K562 (cell line): Measurements from ENCODE around the gene CEMIP. TPM values are rescaled to one million over a fixed set of nuclear protein-coding genes. Genes with fewer than 3 reads are reported as not detected.

Source experiments
- ATAC-seq: fragments of 200-7000 bp; cut with Tn5 transposase; 3 replicates; pipeline ENCODE4 v1.9.1; 2020; ENCODE audit warnings: moderate library complexity
- BruUV-seq: library from RNA; stranded (reverse); fragments of 400-500 nt; replicated peaks from 2 replicates; lab custom pipeline; 2021; lab: Mats Ljungman, UMichigan
- CTCF ChIA-PET: fragments of 300-600 bp; formaldehyde crosslinking; extraction: SDS; loops from one replicate; lab custom pipeline; 2021; ENCODE audit warnings: low intra/inter-chr PET ratio; lab: Yijun Ruan, JAX
- POLR2A ChIA-PET: fragments of 300-600, 350-650 bp; sonication (Branson Sonifier 250); formaldehyde crosslinking; extraction: SDS; loops from one replicate; lab custom pipeline; 2021; ENCODE audit warnings: antibody characterized with exemption, inconsistent platforms; lab: Yijun Ruan, JAX
- DNase-seq, 4 experiments: peaks; one replicate each; pipeline versions ENCODE4 v3.0.0 to v3.0.0-alpha.2; 2011 to 2018; ENCODE audit warnings: low spot score in 3 of 4, mixed read lengths in 3 of 4; ENCODE audit errors: extremely low read depth in 1 of 4
- FAIRE-seq: peaks from 2 replicates; lab custom pipeline; 2011; peaks lifted over from hg19 to GRCh38; lab: Jason Lieb, UNC
- H2AFZ ChIP-seq: 2 replicates; pipeline ENCODE4 v1.6.0; 2011; ENCODE audit warnings: low read depth, low read length, control low read depth, inconsistent platforms
- H3K27ac ChIP-seq: fragments of 200-600 bp; 3 replicates; pipeline ENCODE4 v1.8.0; 2011; ENCODE audit warnings: low read depth, mild to moderate bottlenecking, control low read depth, inconsistent platforms, low read length, moderate library complexity, mixed read lengths; ENCODE audit errors: extremely low read depth
- H3K27me3 ChIP-seq, 2 experiments: fragments of 300-600 bp in 1 of 2; 2 replicates in 1 of 2; 3 replicates in 1 of 2; pipeline versions ENCODE4 v1.6.0 to v1.8.0; 2011; ENCODE audit warnings: inconsistent platforms in 2 of 2, low read length in 2 of 2, mild to moderate bottlenecking in 1 of 2, mixed read lengths in 1 of 2, moderate library complexity in 1 of 2; ENCODE audit not compliant: control insufficient read depth in 2 of 2, insufficient read depth in 2 of 2
- H3K36me3 ChIP-seq: fragments of 300-600 bp; 3 replicates; pipeline ENCODE4 v1.8.0; 2011; ENCODE audit warnings: mild to moderate bottlenecking, low read length, inconsistent platforms; ENCODE audit not compliant: control insufficient read depth, insufficient read depth
- H3K4me1 ChIP-seq, 2 experiments: fragments of 200-600 bp in 1 of 2; replicated peaks in 1 of 2; 2 replicates in 1 of 2; 3 replicates in 1 of 2; pipeline versions ENCODE4 v1.5.1 to v1.8.0; 2011; ENCODE audit warnings: inconsistent platforms in 2 of 2, low read length in 2 of 2, mild to moderate bottlenecking in 1 of 2, mixed read lengths in 1 of 2, moderate library complexity in 1 of 2; ENCODE audit not compliant: control insufficient read depth in 2 of 2, insufficient read depth in 2 of 2
- H3K4me2 ChIP-seq: 2 replicates; pipeline ENCODE4 v1.6.1; 2011; ENCODE audit warnings: low read length, control low read depth, inconsistent platforms, mixed read lengths; ENCODE audit not compliant: insufficient read depth
- H3K4me3 ChIP-seq: fragments of 200-600 bp; sonication (generic), shearing (Covaris generic); 2 replicates; pipeline ENCODE4 v1.5.1; 2016; ENCODE audit warnings: control low read depth, inconsistent platforms
- H3K79me2 ChIP-seq: fragments of 200-600 bp; 3 replicates; pipeline ENCODE4 v1.8.0; 2011; ENCODE audit warnings: low read length, inconsistent platforms; ENCODE audit not compliant: control insufficient read depth, insufficient read depth
- H3K9ac ChIP-seq, 2 experiments: 2 replicates each; pipeline versions ENCODE4 v1.6.0 to v1.6.1; 2011; ENCODE audit warnings: low read depth in 2 of 2, low read length in 2 of 2, control low read depth in 1 of 2, inconsistent platforms in 1 of 2, mild to moderate bottlenecking in 1 of 2, mixed read lengths in 1 of 2; ENCODE audit not compliant: insufficient read depth in 1 of 2
- H3K9me1 ChIP-seq: one replicate; pipeline ENCODE4 v1.6.0; 2011; ENCODE audit warnings: inconsistent platforms, mild to moderate bottlenecking, low read length, moderate library complexity; ENCODE audit not compliant: control insufficient read depth, insufficient read depth
- H3K9me3 ChIP-seq: replicated peaks from 2 replicates; pipeline ENCODE4 v1.5.1; 2011; ENCODE audit warnings: low read depth, low read length, inconsistent platforms; ENCODE audit not compliant: control insufficient read depth, insufficient read depth
- H4K20me1 ChIP-seq: replicated peaks from 2 replicates; pipeline ENCODE4 v1.6.1; 2011; ENCODE audit warnings: low read length, inconsistent platforms, mixed read lengths; ENCODE audit not compliant: control insufficient read depth, insufficient read depth
- ARHGAP35 ChIP-seq: fragments of 450-650 bp; IDR thresholded peaks from 2 replicates; pipeline ENCODE4 v1.6.1; 2018; ENCODE audit not compliant: partially characterized antibody
- DNMT1 ChIP-seq: fragments of 450-650 bp; IDR thresholded peaks from 2 replicates; pipeline ENCODE4 v1.6.1; 2016; ENCODE audit warnings: antibody characterized with exemption, mild to moderate bottlenecking
- POLR2G ChIP-seq: fragments of 200-400 bp; formaldehyde crosslinking; IDR thresholded peaks from 2 replicates; pipeline ENCODE4 v1.6.1; 2017; ENCODE audit warnings: low read depth, mild to moderate bottlenecking, antibody characterized with exemption, low read length, moderate library complexity
- TBP ChIP-seq: optimal IDR thresholded peaks from 2 replicates; pipeline ENCODE3; 2011; ENCODE audit warnings: low read depth, low read length, improper control_type of control experiment
- ZFX ChIP-seq: sonication (generic); formaldehyde crosslinking; IDR thresholded peaks from 2 replicates; pipeline ENCODE4 v1.8.0; 2022; ENCODE audit warnings: mild to moderate bottlenecking, missing genetic modification reagents, moderate library complexity
- WGBS: fragments of 100-300 bp; shearing (Covaris generic); methylation state at CpG from one replicate; pipeline ENCODE4 v1.1.6; 2016; ENCODE audit warnings: low coverage, mixed read lengths; ENCODE audit not compliant: insufficient coverage; ENCODE audit errors: missing lambda C conversion rate; 5-methylcytosine and 5-hydroxymethylcytosine counted together
- in situ Hi-C: fragments of 300-500 bp; cut with MboI; formaldehyde crosslinking; loops from 4 replicates; pipeline ENCODE4 v1.15.0; 2018; ENCODE audit warnings: inconsistent platforms, mixed read lengths
- intact Hi-C: fragments of 100-400 bp; cut with micrococcal nuclease; formaldehyde crosslinking; loops from 2 replicates; pipeline ENCODE4 v1.14.2; 2022
- polyA plus RNA-seq, 8 experiments: library from polyadenylated mRNA; depleted of rRNA in 4 of 8; stranded (reverse) in 5 of 8; unstranded in 3 of 8; fragments of >200 nt; fragmentation: Nextera tagmentation in 2 of 8; fragmentation: Illumina TruSeq in 1 of 8; extraction: Ambion mirVana in 2 of 8; extraction: Trizol in 1 of 8; gene quantifications; 2 replicates each; pipeline versions ENCODE4 v1.2.1 to v1.2.3, GENCODE V29; 2011 to 2014; ENCODE audit warnings: inconsistent platforms in 1 of 8, missing spikeins in 1 of 8
- total RNA-seq, 7 experiments: library from RNA; depleted of rRNA in 6 of 7; stranded (reverse); fragments of >200 nt in 6 of 7; fragmentation: Illumina TruSeq in 2 of 7; extraction: Trizol in 2 of 7; gene quantifications; 2 replicates each; pipeline versions ENCODE4 v1.2.1 to v1.2.3, GENCODE V29; 2011 to 2021; ENCODE audit warnings: low replicate concordance in 1 of 7
- TF ChIP-seq, protein P1 (sequence below): fragments of 450-650 bp; formaldehyde crosslinking; IDR thresholded peaks from 2 replicates; pipeline ENCODE4 v1.4.0; 2020; ENCODE audit warnings: mild to moderate bottlenecking, moderate library complexity
- TF ChIP-seq, protein P2 (sequence below): sonication (generic); formaldehyde crosslinking; IDR thresholded peaks from 2 replicates; pipeline ENCODE4 v1.8.0; 2022; ENCODE audit warnings: mild to moderate bottlenecking, low read depth, missing genetic modification reagents
- TF ChIP-seq, protein P3 (sequence below): fragments of 450-650 bp; IDR thresholded peaks from 2 replicates; pipeline ENCODE4 v1.6.1; 2017; ENCODE audit warnings: antibody characterized with exemption, mild to moderate bottlenecking

The CEMIP gene
- total and polyA plus RNA-seq, 9 of the 15 experiments (the other 6 are each of a cell fraction or from before 2014, with no cell fraction given), result 0.33 TPM; not detected in 8

DNA sequence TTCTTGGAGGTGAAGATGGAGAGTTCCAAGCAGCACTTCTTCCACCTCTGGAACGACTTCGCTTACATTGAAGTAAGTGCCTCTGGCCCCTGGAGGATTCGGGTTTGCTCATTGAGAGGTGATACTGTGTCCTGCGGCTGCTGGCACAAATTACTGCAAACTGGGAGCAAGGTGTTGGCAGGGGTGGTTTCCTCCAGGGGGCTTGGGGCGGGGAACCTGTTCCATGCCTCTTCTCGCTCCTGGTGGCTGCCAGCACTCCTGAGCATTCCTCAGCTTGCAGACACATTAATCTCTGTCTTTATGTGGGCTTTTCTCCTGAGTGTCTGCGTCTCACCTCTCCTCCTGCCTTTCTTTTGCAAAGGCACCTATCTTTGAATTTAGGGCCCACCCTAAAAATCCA lies 163.1 kb downstream of the CEMIP start (continued):
- TF ChIP-seq, protein P1, sequence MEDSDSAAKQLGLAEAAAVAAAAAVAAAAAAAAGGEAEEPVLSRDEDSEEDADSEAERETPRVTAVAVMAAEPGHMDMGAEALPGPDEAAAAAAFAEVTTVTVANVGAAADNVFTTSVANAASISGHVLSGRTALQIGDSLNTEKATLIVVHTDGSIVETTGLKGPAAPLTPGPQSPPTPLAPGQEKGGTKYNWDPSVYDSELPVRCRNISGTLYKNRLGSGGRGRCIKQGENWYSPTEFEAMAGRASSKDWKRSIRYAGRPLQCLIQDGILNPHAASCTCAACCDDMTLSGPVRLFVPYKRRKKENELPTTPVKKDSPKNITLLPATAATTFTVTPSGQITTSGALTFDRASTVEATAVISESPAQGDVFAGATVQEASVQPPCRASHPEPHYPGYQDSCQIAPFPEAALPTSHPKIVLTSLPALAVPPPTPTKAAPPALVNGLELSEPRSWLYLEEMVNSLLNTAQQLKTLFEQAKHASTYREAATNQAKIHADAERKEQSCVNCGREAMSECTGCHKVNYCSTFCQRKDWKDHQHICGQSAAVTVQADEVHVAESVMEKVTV (CRISPR knock-in tag), result no peak
- TF ChIP-seq DNMT1, result no peak
- TF ChIP-seq TBP, result no peak
- TF ChIP-seq POLR2G, result no peak

DNA sequence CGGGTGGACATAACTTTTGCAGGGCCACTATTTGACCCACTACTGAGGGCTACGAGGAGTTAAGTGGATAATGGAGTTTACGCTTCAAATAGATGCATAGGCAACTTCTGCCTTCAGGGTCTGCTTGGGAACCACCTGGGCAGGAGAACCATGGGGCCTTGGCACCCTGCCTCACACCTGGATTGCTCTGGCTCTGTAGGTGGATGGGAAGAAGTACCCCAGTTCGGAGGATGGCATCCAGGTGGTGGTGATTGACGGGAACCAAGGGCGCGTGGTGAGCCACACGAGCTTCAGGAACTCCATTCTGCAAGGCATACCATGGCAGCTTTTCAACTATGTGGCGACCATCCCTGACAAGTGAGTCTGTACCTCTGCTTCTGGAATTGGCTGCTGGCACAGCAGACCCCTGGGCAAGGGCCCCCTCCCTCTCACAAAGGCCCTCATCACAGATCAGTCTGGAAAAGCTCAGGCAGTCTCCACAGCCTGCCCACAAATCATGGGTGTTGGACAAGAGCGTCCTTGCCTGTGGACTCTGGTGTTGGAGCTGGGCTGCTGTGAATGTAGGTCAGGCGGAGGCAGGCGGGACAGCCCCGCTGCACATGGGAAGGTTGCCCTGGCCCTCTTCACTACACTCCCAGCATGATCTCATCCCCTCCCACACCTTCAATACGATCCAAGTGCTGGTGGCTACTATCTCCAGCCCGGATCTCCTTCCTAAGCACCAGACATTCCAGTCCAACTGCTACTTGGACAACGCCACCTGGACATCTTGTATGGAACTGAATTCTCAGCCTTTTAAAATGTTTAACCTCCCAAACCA lies 163.8 kb downstream of the CEMIP start:
- TF ChIP-seq ARHGAP35, result no peak
- TF ChIP-seq, protein P2, sequence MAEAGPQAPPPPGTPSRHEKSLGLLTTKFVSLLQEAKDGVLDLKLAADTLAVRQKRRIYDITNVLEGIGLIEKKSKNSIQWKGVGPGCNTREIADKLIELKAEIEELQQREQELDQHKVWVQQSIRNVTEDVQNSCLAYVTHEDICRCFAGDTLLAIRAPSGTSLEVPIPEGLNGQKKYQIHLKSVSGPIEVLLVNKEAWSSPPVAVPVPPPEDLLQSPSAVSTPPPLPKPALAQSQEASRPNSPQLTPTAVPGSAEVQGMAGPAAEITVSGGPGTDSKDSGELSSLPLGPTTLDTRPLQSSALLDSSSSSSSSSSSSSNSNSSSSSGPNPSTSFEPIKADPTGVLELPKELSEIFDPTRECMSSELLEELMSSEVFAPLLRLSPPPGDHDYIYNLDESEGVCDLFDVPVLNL, result no peak
- TF ChIP-seq ZFX (CRISPR knock-in tag), result no peak
- TF ChIP-seq, protein P3, sequence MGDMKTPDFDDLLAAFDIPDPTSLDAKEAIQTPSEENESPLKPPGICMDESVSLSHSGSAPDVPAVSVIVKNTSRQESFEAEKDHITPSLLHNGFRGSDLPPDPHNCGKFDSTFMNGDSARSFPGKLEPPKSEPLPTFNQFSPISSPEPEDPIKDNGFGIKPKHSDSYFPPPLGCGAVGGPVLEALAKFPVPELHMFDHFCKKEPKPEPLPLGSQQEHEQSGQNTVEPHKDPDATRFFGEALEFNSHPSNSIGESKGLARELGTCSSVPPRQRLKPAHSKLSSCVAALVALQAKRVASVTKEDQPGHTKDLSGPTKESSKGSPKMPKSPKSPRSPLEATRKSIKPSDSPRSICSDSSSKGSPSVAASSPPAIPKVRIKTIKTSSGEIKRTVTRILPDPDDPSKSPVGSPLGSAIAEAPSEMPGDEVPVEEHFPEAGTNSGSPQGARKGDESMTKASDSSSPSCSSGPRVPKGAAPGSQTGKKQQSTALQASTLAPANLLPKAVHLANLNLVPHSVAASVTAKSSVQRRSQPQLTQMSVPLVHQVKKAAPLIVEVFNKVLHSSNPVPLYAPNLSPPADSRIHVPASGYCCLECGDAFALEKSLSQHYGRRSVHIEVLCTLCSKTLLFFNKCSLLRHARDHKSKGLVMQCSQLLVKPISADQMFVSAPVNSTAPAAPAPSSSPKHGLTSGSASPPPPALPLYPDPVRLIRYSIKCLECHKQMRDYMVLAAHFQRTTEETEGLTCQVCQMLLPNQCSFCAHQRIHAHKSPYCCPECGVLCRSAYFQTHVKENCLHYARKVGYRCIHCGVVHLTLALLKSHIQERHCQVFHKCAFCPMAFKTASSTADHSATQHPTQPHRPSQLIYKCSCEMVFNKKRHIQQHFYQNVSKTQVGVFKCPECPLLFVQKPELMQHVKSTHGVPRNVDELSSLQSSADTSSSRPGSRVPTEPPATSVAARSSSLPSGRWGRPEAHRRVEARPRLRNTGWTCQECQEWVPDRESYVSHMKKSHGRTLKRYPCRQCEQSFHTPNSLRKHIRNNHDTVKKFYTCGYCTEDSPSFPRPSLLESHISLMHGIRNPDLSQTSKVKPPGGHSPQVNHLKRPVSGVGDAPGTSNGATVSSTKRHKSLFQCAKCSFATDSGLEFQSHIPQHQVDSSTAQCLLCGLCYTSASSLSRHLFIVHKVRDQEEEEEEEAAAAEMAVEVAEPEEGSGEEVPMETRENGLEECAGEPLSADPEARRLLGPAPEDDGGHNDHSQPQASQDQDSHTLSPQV, result no peak
- H3K4me3 ChIP-seq, result no peak overlapping the region
- H3K9me1 ChIP-seq, result no peaks in the 10 kb centered on the region
- H2AFZ ChIP-seq, result no peak overlapping the region
- H4K20me1 ChIP-seq, result peaks cover 10% of the 10 kb centered on the region; the same call in 1 of the 2 replicates
- H3K9me3 ChIP-seq, result no peaks in the 10 kb centered on the region
- H3K36me3 ChIP-seq, result 0 out of 3 replicates have a peak, but pooled peaks cover 2% of the 10 kb centered on the region
- H3K9ac ChIP-seq, result no peak overlapping the region
- FAIRE-seq, result no peak
- no peaks in the 10 kb centered on the region for H3K79me2 ChIP-seq
- DNase-seq, result no peak
- intact Hi-C loops (no loop called here), in situ Hi-C loops (no loop called here)
- no peak for ATAC-seq
- no peaks in the 10 kb centered on the region for H3K27me3 ChIP-seq
- no peak overlapping the region for H3K4me2 ChIP-seq
- ChIA-PET POLR2A (no interaction called here), CTCF (no interaction called here)
- no peak overlapping the region for H3K27ac ChIP-seq
- no peaks in the 10 kb centered on the region for H3K4me1 ChIP-seq
- WGBS, result 63% methylated on average over 16 of the region's 16 CpGs
- no TSS peak for BruUV-seq
